ENCODE measurements around the gene CHCHD4. TPM values are rescaled to one million over a fixed set of nuclear protein-coding genes. Genes with fewer than 3 reads are reported as not detected.

The CHCHD4 gene
- total RNA-seq, 4 donors from 2014 or later = 15.1 to 20.2 (median 16.0) TPM

DNA sequence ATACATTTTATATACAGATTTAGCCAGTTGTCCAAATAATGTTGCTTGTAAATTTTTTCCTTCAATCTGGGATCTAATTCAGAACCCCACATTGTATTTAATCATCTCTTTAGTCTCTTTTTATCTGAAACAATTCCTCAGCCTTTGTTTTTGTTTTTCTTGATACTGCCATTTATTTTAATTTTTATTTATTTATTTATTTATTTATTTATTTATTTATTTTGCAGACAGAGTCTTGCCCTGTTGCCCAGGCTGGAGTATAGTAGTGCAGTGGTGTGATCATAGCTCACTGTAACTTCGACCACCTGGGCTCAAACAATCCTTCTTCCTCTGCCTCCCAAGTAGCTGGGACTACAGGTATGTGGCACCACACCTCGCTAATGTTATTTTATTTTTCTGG lies 61.5 kb downstream of the CHCHD4 start:
- 82 to 87% methylated on average over 2 of the region's 2 CpGs for WGBS, 2 donors
- no peak for TF ChIP-seq POLR2A (IDR thresholded peaks at IDR 0.05)
- no peak for TF ChIP-seq CTCF (IDR thresholded peaks at IDR 0.05)
- intact Hi-C loops (cut with DNase I) = no loop called here

More for the DNA sequence above, 61.5 kb downstream of the CHCHD4 start:
- H3K36me3 ChIP-seq = no peaks in the 10 kb centered on the region
- H3K4me1 ChIP-seq = no peaks in the 10 kb centered on the region
- H3K9me3 ChIP-seq = no peaks in the 10 kb centered on the region
- H3K4me3 ChIP-seq (replicated peaks in 1 of 3) = no peak overlapping the region
- DNase-seq = no peak
- no peak overlapping the region for H3K27ac ChIP-seq
- H3K27me3 ChIP-seq = no peaks in the 10 kb centered on the region

Other genes with a start within 250 kb of the CHCHD4 start
- gene WNT7A, start 244.8 kb downstream of the CHCHD4 start, total RNA-seq = not detected
- 100 to 1,000 TPM in 1 of 4 donors, 10 to 100 TPM in 3; 69.6 to 109 (median 90.3) TPM for gene TMEM43, start 182 bp upstream of the CHCHD4 start, total RNA-seq
- gene XPC, start 53.7 kb upstream of the CHCHD4 start, total RNA-seq = 10 to 100 TPM; 53.4 to 69.3 (median 60.8) TPM
- gene LSM3, start 53.9 kb upstream of the CHCHD4 start, total RNA-seq = 10 to 100 TPM in 3 of 4 donors, 1 to 10 TPM in 1; 9.9 to 15.6 (median 15.3) TPM